ENCODE measurements around the gene ING2. TPM values are rescaled to one million over a fixed set of nuclear protein-coding genes. Genes with fewer than 3 reads are reported as not detected.

ING2 gene
- total RNA-seq, 1 donor from 2014 or later = 5.7 TPM

DNA sequence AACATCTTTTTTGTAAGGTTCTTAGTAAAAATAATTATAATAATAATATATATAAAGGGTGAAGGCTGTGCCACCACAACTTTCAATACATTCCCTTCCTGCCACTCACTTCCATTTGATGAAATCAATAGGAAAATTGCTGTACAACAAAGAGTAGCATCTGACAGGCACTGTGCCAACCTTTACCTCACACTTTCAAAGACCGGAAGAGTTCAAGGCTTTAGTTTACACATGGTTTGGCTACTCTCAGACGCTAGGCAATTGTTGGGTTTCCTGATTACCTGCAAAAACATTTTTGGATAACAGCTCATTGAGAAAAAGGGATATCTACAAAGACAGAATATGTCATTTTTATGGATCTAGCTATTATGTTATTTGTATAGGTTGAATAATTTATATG is 5.5 kb upstream of the ING2 start:
- Histone ChIP-seq H3K4me1 (ENCODE audit: control insufficient read depth in 3 of 3, insufficient read depth in 3 of 3, low read length in 3 of 3) (peaks cover 4 to 15% (median 12%) of the 10 kb centered on the region in 3 donors), H3K9me3 (ENCODE audit: control insufficient read depth in 3 of 3, low read length in 3 of 3) (no peaks in the 10 kb centered on the region), H3K27me3 (ENCODE audit: control insufficient read depth in 3 of 3, insufficient read depth in 3 of 3, low read length in 3 of 3) (no peaks in the 10 kb centered on the region), H3K9ac (ENCODE audit: low read depth in 1 of 3, low read length in 3 of 3) (no peak overlapping the region), H3K4me3 (ENCODE audit: low read length in 3 of 3) (no peak overlapping the region), H3K27ac (ENCODE audit: low read depth, low read length) (no peak overlapping the region), H3K36me3 (ENCODE audit: control insufficient read depth in 3 of 3, insufficient read depth in 3 of 3, low read length in 3 of 3) (peaks cover 0 to 3% (median 0%) of the 10 kb centered on the region in 3 donors)

DNA sequence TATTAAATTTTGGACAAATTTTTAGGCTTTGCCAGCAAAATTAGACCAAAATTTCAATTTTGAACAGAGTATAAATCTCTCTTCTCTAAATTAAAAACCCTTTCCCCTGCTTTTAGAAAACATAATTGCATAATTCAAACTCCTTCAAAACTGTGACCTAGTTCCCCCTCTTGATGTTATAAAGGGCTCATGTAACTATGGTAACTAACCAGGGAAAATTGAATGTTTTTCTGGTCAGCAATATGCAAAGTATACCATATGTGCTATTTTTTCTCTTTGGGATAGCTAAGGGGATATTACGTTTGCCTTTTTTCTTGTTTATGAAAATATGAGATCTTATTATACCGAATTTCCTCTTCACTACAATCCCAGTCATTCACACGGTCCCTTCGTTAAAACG is 5.1 kb upstream of the ING2 start:
- H3K36me3 ChIP-seq (ENCODE audit: control insufficient read depth in 3 of 3, insufficient read depth in 3 of 3, low read length in 3 of 3) = peaks cover 0 to 2% (median 0%) of the 10 kb centered on the region in 3 donors
- no peak overlapping the region for H3K27ac ChIP-seq (ENCODE audit: low read depth, low read length)

DNA sequence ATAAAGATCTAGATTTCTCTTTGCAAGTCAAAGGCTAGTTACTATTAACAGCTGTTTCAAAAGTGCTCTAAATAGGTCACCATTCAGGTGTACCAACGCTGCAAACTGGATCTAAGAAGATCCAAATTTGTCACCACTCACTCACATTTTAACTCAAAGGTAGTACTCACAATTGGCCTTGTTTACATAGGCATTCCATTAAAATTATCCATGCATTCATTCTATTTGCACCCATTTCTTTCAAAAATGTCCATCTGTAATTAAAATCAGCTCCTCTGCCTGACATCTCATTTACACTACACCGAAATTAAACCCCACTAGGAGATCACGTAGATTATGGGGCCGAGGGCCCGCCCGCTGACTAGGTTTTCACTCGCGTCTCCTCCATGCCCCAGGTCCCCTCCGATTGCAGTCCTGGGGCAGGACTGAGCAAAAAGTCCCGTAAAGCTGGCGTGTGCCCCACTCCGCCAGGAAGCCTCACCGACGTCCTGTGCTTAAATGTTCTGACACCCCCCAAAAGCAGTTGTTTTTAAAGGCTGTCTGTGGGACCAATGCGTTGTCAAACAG is 1.3 kb upstream of the ING2 start:
- Histone ChIP-seq H3K27me3 (ENCODE audit: control insufficient read depth in 3 of 3, insufficient read depth in 3 of 3, low read length in 3 of 3) (no peaks in the 10 kb centered on the region), H3K27ac (ENCODE audit: low read depth, low read length) (peak overlapping the region; percentile 86), H3K9me3 (ENCODE audit: control insufficient read depth in 3 of 3, low read length in 3 of 3) (no peaks in the 10 kb centered on the region), H3K9ac (ENCODE audit: low read depth in 1 of 3, low read length in 3 of 3) (peak overlapping the region; percentile 89 to 97 (median 95)), H3K36me3 (ENCODE audit: control insufficient read depth in 3 of 3, insufficient read depth in 3 of 3, low read length in 3 of 3) (no peaks in the 10 kb centered on the region), H3K4me3 (ENCODE audit: low read length in 3 of 3) (peak overlapping the region; percentile 91 to 94 (median 92)), H3K4me1 (ENCODE audit: control insufficient read depth in 3 of 3, insufficient read depth in 3 of 3, low read length in 3 of 3) (peaks cover 7 to 23% (median 17%) of the 10 kb centered on the region in 3 donors)

More for the DNA sequence above, 5.1 kb upstream of the ING2 start:
- Histone ChIP-seq H3K9me3 (ENCODE audit: control insufficient read depth in 3 of 3, low read length in 3 of 3) (no peaks in the 10 kb centered on the region), H3K27me3 (ENCODE audit: control insufficient read depth in 3 of 3, insufficient read depth in 3 of 3, low read length in 3 of 3) (no peaks in the 10 kb centered on the region), H3K9ac (ENCODE audit: low read depth in 1 of 3, low read length in 3 of 3) (no peak overlapping the region), H3K4me1 (ENCODE audit: control insufficient read depth in 3 of 3, insufficient read depth in 3 of 3, low read length in 3 of 3) (peaks cover 4 to 15% (median 12%) of the 10 kb centered on the region in 3 donors), H3K4me3 (ENCODE audit: low read length in 3 of 3) (no peak overlapping the region)

DNA sequence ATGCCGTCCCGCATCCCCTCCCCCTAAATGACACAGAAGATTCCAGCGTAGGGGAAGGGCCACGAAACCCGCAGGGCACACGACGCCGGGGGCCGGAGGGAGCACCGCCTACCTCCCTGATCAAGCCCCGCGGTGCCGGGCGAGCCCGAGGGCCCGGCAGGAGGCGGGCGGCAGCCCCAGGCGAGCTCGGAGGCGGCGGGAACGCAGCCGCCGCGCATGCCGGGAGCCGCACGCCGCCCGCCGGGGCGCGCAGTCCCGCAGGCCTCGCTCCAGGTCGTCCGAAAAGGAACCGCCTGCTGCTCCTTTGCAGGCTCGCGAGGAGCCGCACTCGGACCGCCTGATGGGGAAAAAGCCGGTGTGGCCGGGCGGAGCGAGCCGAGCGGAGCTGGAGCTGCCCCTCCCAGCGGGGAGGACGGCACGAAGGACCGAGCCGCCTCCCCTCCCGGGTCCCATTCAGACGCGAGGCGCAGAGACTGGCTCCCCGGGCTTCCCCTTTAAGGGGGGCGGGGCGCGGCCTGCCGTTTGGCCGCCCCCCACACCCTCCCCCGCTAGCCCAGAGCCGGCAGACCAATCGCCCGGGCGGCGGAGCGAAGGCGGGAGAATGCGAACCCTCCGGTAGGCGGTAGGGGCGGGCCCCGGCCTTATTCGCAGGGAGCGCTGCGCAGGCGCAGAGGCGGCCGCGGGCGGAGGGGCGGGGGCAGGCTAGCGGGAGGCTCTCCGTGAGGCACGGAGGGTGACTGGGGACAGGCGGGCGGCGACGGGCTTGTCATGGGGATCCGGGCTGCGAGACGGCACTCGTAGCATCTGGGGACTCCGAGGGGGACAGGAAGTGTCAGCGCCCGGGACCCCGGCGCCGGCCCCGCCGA is 561 bp upstream of the ING2 start:
- peaks cover 7 to 23% (median 17%) of the 10 kb centered on the region in 3 donors for H3K4me1 ChIP-seq (ENCODE audit: control insufficient read depth in 3 of 3, insufficient read depth in 3 of 3, low read length in 3 of 3)
- no peaks in the 10 kb centered on the region for H3K36me3 ChIP-seq (ENCODE audit: control insufficient read depth in 3 of 3, insufficient read depth in 3 of 3, low read length in 3 of 3)
- no peaks in the 10 kb centered on the region for H3K9me3 ChIP-seq (ENCODE audit: control insufficient read depth in 3 of 3, low read length in 3 of 3)
- H3K27me3 ChIP-seq (ENCODE audit: control insufficient read depth in 3 of 3, insufficient read depth in 3 of 3, low read length in 3 of 3) = no peaks in the 10 kb centered on the region
- peak overlapping the region; percentile 93 to 96 (median 94) for H3K4me3 ChIP-seq (ENCODE audit: low read length in 3 of 3)
- peak overlapping the region; percentile 86 for H3K27ac ChIP-seq (ENCODE audit: low read depth, low read length)
- H3K9ac ChIP-seq (ENCODE audit: low read depth in 1 of 3, low read length in 3 of 3) = peak overlapping the region; percentile 89 to 97 (median 95)

DNA sequence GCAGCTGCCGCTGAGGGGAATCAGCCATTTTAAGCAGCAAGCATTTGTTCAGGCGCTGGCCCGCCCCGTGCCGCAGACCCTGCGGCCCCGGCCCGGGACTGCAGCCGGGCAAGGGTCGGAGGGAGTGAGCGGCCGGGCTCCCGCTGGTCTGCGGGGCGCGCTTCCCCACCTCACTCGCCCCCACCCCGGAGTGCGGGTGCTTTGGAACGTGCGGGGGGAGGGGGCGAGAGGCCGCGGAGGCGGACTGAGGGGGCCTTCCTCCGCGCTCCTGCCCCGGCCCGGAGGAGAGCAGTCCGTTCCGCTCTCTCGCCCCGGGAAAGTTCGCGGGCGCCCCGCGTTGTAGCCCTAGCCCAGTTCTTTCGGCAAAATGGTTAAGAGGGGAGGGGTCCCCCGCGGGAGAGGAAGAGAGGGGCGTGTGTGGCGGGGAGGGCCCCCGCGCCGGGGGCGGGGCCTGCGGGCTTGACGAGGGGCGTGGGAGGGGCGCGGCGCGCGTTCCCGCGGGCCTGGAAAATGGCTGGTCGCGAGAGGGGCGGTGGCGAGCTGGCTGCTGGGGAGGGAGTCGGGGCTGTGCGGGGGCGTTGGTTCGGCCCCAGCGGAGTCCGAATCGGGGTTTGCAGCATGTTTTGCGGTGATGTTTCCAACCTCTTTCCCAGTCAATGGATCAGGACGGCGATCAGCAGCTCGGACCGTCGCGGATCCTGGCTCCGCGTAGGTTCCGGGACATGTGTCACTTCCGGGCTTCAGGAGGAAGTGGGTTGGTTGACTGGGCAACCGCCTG is 942 bp downstream of the ING2 start:
- Histone ChIP-seq H3K4me3 (ENCODE audit: low read length in 3 of 3) (peak overlapping the region; percentile 93 to 96 (median 94)), H3K36me3 (ENCODE audit: control insufficient read depth in 3 of 3, insufficient read depth in 3 of 3, low read length in 3 of 3) (peaks cover 4 to 6% (median 6%) of the 10 kb centered on the region in 3 donors), H3K9ac (ENCODE audit: low read depth in 1 of 3, low read length in 3 of 3) (peak overlapping the region; percentile 86 to 89 (median 89)), H3K9me3 (ENCODE audit: control insufficient read depth in 3 of 3, low read length in 3 of 3) (no peaks in the 10 kb centered on the region), H3K4me1 (ENCODE audit: control insufficient read depth in 3 of 3, insufficient read depth in 3 of 3, low read length in 3 of 3) (peaks cover 7 to 23% (median 17%) of the 10 kb centered on the region in 3 donors), H3K27me3 (ENCODE audit: control insufficient read depth in 3 of 3, insufficient read depth in 3 of 3, low read length in 3 of 3) (no peaks in the 10 kb centered on the region), H3K27ac (ENCODE audit: low read depth, low read length) (peak overlapping the region; percentile 86)

DNA sequence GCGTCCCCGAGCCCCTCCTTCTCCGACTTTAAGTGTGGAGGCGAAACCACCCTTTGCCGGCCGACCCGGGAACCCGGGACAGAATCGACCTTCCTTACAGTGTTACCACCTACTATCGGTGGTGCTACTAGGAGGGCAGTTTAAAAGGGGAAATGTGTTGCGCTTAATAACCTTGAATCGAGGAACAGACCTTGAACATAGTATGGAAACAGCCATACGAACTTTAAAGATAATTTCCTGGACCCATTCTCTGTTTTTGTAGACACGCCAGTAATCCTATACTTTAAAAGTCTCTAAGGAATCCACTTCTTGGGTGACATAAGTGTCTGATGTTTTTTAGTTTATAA is 1.5 kb downstream of the ING2 start:
- Histone ChIP-seq H3K4me3 (ENCODE audit: low read length in 3 of 3) (peak overlapping the region; percentile 93 to 96 (median 94)), H3K9me3 (ENCODE audit: control insufficient read depth in 3 of 3, low read length in 3 of 3) (no peaks in the 10 kb centered on the region), H3K27ac (ENCODE audit: low read depth, low read length) (peak overlapping the region; percentile 86), H3K9ac (ENCODE audit: low read depth in 1 of 3, low read length in 3 of 3) (peak overlapping the region; percentile 86 to 89 (median 89)), H3K36me3 (ENCODE audit: control insufficient read depth in 3 of 3, insufficient read depth in 3 of 3, low read length in 3 of 3) (peaks cover 4 to 9% (median 8%) of the 10 kb centered on the region in 3 donors), H3K27me3 (ENCODE audit: control insufficient read depth in 3 of 3, insufficient read depth in 3 of 3, low read length in 3 of 3) (no peaks in the 10 kb centered on the region), H3K4me1 (ENCODE audit: control insufficient read depth in 3 of 3, insufficient read depth in 3 of 3, low read length in 3 of 3) (peaks cover 7 to 23% (median 17%) of the 10 kb centered on the region in 3 donors)

DNA sequence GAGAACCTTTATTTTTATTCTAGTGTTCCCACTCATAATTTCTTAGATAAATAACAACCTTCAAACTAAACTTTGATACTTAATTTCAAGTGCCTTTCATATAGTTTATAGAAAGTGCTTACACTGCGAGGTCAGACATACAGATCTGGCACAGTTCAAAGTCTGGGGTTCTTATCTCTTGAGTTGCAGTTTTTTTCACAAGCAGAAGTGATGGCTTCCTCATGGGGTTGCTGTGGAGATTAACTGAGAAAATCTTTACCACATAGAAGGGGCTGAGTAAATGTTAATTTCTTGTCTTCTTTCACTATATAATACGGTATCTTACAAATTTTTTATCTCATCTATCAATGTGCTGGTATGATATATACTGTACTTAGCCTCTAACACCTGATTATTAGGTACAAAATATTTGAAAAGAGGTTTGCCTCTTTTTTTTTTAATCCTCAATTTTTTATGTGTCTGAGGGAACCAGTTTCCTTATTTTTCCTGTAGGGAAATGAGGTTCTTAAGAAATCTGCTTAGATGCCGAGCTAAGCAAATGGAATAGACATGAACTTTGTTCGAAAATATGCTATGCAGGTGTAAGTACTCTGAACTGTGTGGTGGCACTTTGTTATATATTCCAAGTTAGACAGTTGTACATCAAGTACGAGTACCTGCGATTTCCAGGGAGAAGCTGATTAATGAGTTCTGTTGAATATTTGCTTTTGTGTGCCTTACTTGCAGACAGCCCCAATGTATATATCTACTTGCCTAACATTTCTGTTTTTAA is 3.3 kb downstream of the ING2 start:
- no peak overlapping the region for H3K27ac ChIP-seq (ENCODE audit: low read depth, low read length)
- peaks cover 4 to 13% (median 9%) of the 10 kb centered on the region in 3 donors for H3K36me3 ChIP-seq (ENCODE audit: control insufficient read depth in 3 of 3, insufficient read depth in 3 of 3, low read length in 3 of 3)
- no peak overlapping the region for H3K9ac ChIP-seq (ENCODE audit: low read depth in 1 of 3, low read length in 3 of 3)
- H3K27me3 ChIP-seq (ENCODE audit: control insufficient read depth in 3 of 3, insufficient read depth in 3 of 3, low read length in 3 of 3) = no peaks in the 10 kb centered on the region
- H3K4me3 ChIP-seq (ENCODE audit: low read length in 3 of 3) = no peak overlapping the region
- peaks cover 3 to 15% (median 13%) of the 10 kb centered on the region in 3 donors for H3K4me1 ChIP-seq (ENCODE audit: control insufficient read depth in 3 of 3, insufficient read depth in 3 of 3, low read length in 3 of 3)
- H3K9me3 ChIP-seq (ENCODE audit: control insufficient read depth in 3 of 3, low read length in 3 of 3) = no peaks in the 10 kb centered on the region

DNA sequence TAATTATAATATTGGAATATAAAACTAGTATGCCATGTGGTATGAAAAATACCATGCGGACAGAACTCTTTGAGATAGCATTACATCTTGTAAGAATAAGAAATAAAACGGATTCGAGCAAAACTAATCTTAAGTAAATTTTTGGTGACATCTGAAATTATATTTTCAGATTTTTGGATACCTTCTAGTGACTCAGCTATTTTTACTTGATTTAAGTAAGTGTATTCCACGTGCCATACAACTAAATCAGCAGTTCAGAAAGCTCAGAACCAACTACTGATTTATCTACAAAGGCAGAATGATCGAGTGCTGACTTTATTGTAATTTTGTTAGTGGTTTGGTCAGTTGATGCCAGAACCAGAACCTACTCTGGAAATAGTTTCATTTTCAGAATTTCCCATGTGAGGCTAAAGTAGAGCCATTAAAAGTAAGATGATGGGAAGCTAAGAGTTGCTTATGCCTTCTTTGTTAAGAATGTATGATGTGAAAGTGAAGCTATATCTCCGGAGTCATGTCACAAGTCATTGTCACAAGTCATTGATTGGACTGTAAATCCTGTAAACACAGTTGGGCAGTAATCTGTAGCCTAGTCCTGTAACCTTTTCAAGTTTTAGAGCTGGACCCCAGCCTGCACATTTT is 4.0 kb downstream of the ING2 start:
- peaks cover 2 to 9% (median 8%) of the 10 kb centered on the region in 3 donors for H3K4me1 ChIP-seq (ENCODE audit: control insufficient read depth in 3 of 3, insufficient read depth in 3 of 3, low read length in 3 of 3)
- H3K36me3 ChIP-seq (ENCODE audit: control insufficient read depth in 3 of 3, insufficient read depth in 3 of 3, low read length in 3 of 3) = peaks cover 4 to 13% (median 9%) of the 10 kb centered on the region in 3 donors
- no peaks in the 10 kb centered on the region for H3K9me3 ChIP-seq (ENCODE audit: control insufficient read depth in 3 of 3, low read length in 3 of 3)
- H3K27me3 ChIP-seq (ENCODE audit: control insufficient read depth in 3 of 3, insufficient read depth in 3 of 3, low read length in 3 of 3) = no peaks in the 10 kb centered on the region
- H3K4me3 ChIP-seq (ENCODE audit: low read length in 3 of 3) = no peak overlapping the region
- no peak overlapping the region for H3K27ac ChIP-seq (ENCODE audit: low read depth, low read length)
- no peak overlapping the region for H3K9ac ChIP-seq (ENCODE audit: low read depth in 1 of 3, low read length in 3 of 3)

DNA sequence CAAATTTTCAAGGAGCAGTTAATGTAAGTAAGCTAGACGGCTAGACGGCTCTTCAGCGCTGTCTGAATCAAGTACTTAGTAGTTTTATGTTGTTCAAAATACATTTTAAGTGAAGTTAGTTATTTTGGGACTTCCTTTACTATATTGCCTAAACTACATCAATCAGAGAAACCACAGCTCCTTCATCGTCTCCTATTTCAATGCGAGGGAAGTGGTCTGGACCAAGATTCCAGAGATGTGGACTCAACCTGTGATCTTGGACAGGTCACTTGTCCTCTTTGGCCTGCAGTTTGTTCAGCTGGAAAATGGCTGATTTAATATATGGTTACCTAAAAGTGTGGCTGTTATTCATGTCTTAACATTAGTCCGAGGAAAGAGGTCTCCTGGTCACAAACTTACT is 10.6 kb downstream of the ING2 start:
- peaks cover 3 to 12% (median 10%) of the 10 kb centered on the region in 3 donors for H3K36me3 ChIP-seq (ENCODE audit: control insufficient read depth in 3 of 3, insufficient read depth in 3 of 3, low read length in 3 of 3)

More for the DNA sequence above, 10.6 kb downstream of the ING2 start:
- Histone ChIP-seq H3K9ac (ENCODE audit: low read depth in 1 of 3, low read length in 3 of 3) (no peak overlapping the region), H3K9me3 (ENCODE audit: control insufficient read depth in 3 of 3, low read length in 3 of 3) (no peaks in the 10 kb centered on the region), H3K4me3 (ENCODE audit: low read length in 3 of 3) (no peak overlapping the region), H3K27ac (ENCODE audit: low read depth, low read length) (no peak overlapping the region), H3K27me3 (ENCODE audit: control insufficient read depth in 3 of 3, insufficient read depth in 3 of 3, low read length in 3 of 3) (no peaks in the 10 kb centered on the region), H3K4me1 (ENCODE audit: control insufficient read depth in 3 of 3, insufficient read depth in 3 of 3, low read length in 3 of 3) (peaks cover 0 to 5% (median 0%) of the 10 kb centered on the region in 3 donors)

All from skeletal muscle tissue (tissue), 4 donors.